Right lung (tissue), 5 donors: ENCODE results near the gene OPN3. TPM values are rescaled to one million over a fixed set of nuclear protein-coding genes. Genes with fewer than 3 reads are reported as not detected.

ENCODE experiments used
- DNase-seq, 2 donors: peaks; one replicate each; pipeline ENCODE4 v3.0.0-alpha.2; 2013
- polyA plus RNA-seq, 5 donors: library from polyadenylated mRNA; unstranded; fragments of 120-200 nt; gene quantifications; one replicate each; pipeline versions ENCODE4 v1.2.1 to v1.2.3, GENCODE V29; 2013; ENCODE audit warnings: inconsistent platforms in 1 of 5, low replicate concordance in 1 of 5; ENCODE audit not compliant: insufficient read length in 5 of 5, insufficient read depth in 1 of 5

Gene OPN3
- polyA plus RNA-seq, 5 donors = 19.4 to 28.5 (median 25.9) TPM

DNA sequence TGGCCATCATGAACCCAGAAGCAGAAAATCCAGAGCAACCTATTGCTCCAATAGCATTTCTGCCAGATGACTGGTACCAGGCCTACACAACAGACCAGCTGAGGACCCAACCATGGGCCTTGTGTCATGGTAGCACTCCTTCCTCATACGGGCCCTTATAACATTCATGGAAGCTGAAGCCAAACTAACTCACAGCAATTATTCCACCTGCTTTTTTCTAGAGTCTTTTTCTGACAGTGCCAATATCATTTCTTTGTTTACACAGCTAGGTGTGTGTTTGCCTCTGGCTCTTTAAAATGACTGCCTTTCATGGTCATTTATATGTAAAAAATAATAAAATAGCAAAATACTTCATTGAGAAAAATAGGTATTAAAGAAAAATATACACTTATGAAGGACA is 8.0 kb upstream of the OPN3 start:
- no peak for DNase-seq

GRCh38 chr1:241647658-241648057 is 7.5 kb upstream of the OPN3 start:
- no peak for DNase-seq

GRCh38 chr1:241646201-241646600 is 6.0 kb upstream of the OPN3 start:
- no peak for DNase-seq

GRCh38 chr1:241645199-241645598 is 5.0 kb upstream of the OPN3 start:
- DNase-seq = no peak

- no peak for DNase-seq
Observed at GRCh38 chr1:241644259-241644658, 4.1 kb upstream of the OPN3 start.

GRCh38 chr1:241642593-241642944 is 2.4 kb upstream of the OPN3 start:
- no peak for DNase-seq

DNA sequence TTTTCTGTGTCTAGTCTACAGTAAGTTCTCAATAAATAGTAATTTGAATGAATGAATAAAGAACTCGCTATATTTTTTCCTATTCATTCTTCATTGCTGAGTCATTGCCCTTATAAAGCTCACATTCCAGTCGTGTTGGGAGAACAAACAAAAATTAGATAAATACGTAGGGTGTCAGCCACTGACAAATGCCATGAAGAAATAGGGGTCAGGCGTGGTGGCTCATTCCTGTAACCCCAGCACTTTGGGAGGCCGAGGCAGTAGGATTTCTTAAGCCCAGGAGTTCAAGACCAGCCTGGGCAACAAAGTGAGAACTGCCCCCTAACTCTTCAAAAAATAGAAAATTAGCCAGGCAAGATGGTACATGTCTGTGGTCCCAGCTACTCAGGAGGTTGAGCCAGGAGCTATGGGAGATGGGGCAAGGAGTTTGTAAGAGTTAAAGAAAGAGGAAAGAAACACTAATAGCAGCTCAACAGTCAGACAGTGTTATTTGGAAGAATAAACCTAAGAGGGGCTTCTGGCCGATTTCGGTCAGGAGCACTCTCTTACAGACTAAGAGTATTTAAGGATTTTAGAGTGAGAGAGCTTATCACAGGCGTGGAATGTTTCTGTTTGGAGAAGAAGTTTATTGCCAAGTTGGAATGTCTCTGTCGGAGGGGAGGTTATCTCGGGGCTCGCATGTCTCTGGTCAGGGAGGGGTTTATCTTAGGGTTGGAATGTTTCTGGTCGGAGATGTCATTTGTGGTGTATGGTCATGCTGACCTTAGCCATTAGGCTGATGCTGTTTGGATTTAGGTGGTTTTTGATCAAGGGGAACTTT is 1.8 kb upstream of the OPN3 start:
- DNase-seq = no peak

- DNase-seq = no peak
Observed at GRCh38 chr1:241640867-241641622, 876 bp upstream of the OPN3 start.

DNA sequence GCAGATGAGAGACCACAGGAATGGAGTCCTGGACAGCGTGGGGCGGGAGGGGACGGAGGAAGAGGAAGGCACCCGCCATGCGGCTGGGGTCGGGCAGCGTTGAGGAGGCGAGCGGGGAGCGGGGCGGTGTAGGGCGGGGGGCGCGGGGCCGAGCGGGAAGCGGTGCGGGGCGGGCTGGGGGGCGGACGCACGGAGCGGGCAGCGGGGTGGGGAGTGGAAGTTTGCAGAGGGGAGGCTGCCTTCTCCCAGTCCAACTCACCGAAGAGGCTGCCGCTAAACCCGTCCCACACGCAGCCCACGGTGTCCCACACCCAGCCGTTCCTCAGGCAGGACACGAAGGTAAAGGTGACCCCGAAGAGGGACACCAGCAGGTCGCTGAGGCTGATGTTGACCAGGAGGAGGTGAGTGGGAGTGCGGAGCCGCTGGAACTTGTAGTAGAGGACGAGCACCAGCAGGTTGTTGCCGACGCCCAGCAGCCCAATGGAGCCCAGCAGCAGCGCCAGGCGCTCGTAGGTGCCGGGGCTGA is 483 bp downstream of the OPN3 start:
- peak in 1 of 2 donors; percentile 38 for DNase-seq

GRCh38 chr1:241638909-241639622 is 1.1 kb downstream of the OPN3 start:
- DNase-seq = no peak

GRCh38 chr1:241638099-241638682 is 2.0 kb downstream of the OPN3 start:
- DNase-seq = no peak

GRCh38 chr1:241637604-241638003 is 2.6 kb downstream of the OPN3 start:
- no peak for DNase-seq

DNA sequence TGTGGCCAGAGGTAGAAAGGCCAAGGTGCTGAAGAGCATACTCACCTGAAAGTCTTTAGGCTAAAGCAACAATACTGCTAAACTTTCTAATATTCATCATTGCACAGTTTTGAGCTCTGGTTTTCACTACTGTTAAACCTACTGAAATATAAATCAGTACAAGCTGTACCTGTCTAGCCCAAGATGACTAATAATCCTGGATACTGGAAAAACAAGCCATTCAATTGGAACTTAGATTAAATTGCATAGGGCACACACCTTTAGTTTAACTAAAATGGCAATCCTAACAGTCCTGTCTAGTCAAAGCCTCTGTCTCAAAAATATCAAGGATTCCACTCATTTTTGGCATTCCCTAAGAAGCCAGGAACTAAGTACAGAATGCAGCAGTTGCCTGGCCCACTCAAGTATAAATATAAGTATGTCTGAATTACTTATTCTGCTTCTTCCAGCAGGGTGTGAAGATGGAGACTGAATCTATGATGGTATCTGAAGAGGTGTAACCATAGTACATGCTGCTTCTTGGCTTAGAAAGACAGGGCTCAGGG is 3.1 kb downstream of the OPN3 start:
- DNase-seq = no peak

- DNase-seq = no peak
Observed at GRCh38 chr1:241636291-241636690, 3.9 kb downstream of the OPN3 start.

GRCh38 chr1:241635556-241636152 is 4.5 kb downstream of the OPN3 start:
- no peak for DNase-seq

GRCh38 chr1:241632987-241633386 is 7.2 kb downstream of the OPN3 start:
- no peak for DNase-seq

GRCh38 chr1:241631674-241632073 is 8.5 kb downstream of the OPN3 start:
- DNase-seq = no peak

DNA sequence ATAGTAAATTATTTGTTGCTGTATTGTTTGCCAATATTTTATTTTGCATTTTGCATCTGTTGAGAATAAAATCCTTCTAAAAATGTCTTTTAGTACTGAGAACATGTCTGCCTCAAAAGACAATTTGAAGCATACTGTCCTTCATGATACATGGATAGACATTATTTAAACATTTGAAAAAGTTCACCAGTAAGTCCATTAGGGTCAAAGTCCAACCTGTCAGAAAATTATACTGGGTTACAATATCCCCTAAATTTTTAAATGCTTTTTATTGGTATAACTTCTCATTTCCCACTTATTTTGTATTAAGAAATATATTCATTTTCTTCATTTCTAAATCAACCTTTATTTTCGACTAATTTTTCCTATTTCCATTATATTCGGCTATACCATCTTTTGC is 9.3 kb downstream of the OPN3 start:
- no peak for DNase-seq

DNA sequence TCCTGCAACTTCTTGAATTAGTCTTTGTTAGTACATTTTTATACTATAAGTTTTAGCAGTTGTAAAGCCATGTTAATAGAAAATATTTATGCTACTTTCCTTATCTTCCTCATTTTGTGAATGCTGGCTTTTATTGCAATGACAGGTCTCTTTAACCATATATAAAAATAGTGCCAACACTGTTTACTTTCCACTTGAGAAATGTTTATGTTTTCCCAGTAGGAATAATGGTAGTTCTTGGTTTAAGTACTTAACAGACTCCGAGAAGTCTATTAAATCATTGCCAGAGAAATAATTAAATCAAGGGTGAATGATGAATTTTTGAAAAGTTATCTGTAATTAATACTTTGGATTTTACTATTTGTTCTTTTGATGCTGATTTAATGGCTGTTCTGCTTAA is 9.7 kb downstream of the OPN3 start:
- DNase-seq = no peak

DNA sequence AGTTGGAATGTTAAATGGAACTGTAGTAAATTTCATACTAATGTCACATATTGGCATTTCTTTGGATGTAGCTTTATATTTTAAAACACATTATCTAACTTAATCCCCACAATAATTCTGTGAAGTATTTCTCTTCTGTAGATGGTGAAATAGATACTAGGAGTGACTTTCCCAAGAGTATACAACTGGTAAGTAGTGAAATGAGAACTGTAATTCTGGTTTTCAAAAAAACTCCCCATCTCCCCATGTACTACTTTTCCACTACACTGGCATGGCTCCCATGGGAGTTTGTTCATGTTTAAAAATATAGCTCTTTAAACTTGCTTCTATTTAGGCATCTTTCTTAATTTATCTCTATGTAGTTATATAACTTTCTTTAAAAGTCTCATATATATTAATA is 10.2 kb downstream of the OPN3 start:
- no peak for DNase-seq
